A673 (cell line): ENCODE data around the gene CDH4.

Experiments used
- CTCF ChIP-seq: fragments of 300-800, 200-600 bp; sonication (generic); conservative IDR thresholded peaks from 2 replicates; pipeline ENCODE4 v1.5.1; 2017; ENCODE audit warnings: low read depth, mild to moderate bottlenecking, antibody characterized with exemption, low read length, moderate library complexity, mixed read lengths
- EZH2 ChIP-seq: fragments of 200-600 bp; sonication (generic); IDR thresholded peaks from 2 replicates; pipeline ENCODE4 v1.6.1; 2017; ENCODE audit warnings: borderline replicate concordance, low read depth, mild to moderate bottlenecking, mixed read lengths, antibody characterized with exemption, low read length; ENCODE audit not compliant: poor library complexity, severe bottlenecking

- TF ChIP-seq CTCF: no peak
- TF ChIP-seq EZH2: no peak
Measured at GRCh38 chr20:61738601-61739069, 486.6 kb downstream of the CDH4 start.
